HG02970 (cell line): ENCODE results near the gene LRBA.
"Not testable (repeated sequence)": the region's sequence is repeated elsewhere in the genome, so short reads cannot be mapped to it uniquely, and the experiment has no call there.

Experiments used
- ATAC-seq: cut with Tn5 transposase; IDR thresholded peaks from one replicate; pipeline ENCODE4 v1.9.1; 2021; ENCODE audit warnings: mild to moderate bottlenecking, moderate library complexity, moderate number of reproducible peaks; ENCODE audit not compliant: unreplicated experiment, low FRiP score

Gene LRBA

DNA sequence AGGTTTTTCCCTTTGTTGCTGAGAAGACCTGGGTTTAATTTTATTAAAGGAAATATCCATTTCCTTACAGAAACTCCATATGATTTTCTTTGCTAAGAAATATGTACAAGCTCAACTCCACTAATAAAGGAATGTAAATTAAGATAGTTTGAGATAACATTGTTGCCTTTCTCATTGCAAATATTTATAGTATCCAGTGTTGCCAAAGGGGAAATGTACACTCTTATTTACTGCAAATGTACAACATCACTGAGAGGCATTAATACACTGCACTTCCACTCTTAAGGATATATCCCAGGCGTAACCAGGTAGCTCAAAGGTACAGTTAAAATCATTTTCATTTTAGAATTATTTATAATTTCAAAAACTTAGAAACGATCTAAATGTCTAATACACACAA lies 7.5 kb upstream of the LRBA start:
- no peak for ATAC-seq

- no peak for ATAC-seq
These were observed 6.7 kb upstream of the LRBA start for GRCh38 chr4:151021637-151022334.

DNA sequence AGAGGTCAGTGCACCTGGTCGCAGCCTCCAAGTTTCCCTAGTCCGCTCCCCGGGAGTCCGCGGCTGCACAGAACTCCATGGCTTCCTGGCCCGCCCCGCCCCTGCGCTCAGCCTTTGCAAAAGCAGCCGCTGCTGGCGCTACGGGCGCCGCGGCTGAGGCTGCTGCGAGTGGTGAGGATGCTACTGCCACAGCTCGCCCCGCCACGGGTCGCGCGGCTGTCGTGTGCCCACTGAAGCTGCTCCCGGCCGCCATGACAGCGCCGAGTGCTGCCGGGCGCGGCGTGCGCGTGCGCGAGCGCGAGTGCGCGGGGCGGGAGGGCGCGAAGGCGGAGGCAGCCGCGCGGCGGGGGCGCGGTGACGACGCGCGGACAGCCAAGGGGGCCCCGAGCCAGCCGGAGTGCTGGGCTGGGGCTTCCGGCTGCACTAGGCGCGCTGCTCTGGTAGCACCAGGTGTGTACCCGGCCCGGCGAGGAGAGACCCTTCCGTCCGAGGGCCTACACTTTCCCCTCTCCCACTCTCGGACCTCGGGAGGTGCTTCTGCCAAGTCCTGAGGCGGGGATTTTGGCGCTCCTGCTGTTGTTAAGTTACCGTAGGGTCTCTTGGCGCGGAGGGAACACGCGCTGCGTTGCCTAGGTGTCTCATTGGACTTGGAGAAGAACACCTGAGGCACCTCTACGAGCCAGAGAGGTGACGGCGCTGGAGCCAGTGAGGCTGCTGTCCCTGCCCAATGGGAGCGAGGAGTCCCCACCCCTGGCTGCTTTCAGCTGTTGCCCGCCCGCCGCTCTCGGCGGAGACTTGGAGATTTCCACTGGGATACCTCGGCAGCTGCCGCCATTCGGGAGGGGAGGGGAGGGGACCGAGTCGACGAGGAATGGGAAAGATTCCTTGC lies 619 bp upstream of the LRBA start:
- ATAC-seq, result peak; percentile 82

DNA sequence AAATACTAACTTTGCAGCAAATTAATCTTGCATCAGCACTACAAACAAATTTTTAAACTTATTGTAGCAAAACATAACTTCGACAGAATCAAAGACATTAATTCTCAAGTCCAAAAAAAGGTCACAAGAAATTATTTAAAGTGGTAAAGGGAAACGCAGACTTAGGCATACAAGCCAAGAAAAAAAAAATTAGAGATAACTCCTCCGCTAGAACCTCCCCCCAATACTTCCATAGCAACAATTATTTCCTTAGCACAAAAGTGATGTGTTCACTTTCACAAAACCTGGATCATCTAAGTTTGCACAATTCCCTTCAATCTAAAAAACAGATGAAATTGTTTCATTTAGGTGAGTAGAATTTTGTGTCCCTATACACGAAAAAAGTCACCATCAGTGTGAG lies 1.1 kb downstream of the LRBA start:
- ATAC-seq, result no peak

DNA sequence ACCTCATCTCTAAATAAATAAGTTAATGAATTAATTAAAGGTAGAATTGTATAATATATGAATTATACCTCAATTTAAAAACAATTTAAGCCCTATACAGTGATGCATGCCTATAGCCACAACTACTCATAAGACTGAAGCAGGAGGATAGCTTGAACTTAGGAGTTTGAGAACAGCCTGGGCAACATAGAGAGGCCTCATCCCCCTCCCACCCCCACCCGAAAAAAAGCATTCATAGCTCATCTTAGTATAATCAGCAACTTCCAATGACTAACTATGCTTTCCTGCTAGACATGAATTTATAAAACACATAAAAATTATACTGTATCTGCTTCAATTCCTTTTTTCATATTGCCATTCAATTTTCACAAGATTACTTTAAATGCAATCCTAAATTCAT lies 1.6 kb downstream of the LRBA start:
- ATAC-seq, result no peak

DNA sequence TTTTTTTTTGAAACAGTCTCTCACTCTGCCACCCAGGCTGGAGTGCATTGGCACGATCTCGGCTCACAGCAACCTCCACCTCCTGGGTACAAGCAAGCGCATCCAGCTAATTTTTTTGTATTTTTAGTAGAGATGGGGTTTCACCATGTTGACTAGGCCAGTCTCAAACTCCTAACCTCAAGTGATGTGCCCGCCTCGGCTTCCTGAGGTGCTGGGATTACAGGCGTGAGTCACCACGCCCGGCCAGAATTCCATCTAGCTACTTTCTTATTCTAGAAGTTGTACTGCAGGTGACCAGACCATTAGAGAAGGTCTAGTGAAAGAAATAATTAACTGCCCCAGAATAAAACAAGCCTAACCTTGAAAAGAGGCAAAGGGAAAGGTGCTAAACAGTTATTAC lies 2.3 kb downstream of the LRBA start:
- no peak for ATAC-seq

GRCh38 chr4:151012376-151012775 lies 2.7 kb downstream of the LRBA start:
- no peak for ATAC-seq

- ATAC-seq, result no peak
These were observed 10.9 kb downstream of the LRBA start for GRCh38 chr4:151004222-151004621.

DNA sequence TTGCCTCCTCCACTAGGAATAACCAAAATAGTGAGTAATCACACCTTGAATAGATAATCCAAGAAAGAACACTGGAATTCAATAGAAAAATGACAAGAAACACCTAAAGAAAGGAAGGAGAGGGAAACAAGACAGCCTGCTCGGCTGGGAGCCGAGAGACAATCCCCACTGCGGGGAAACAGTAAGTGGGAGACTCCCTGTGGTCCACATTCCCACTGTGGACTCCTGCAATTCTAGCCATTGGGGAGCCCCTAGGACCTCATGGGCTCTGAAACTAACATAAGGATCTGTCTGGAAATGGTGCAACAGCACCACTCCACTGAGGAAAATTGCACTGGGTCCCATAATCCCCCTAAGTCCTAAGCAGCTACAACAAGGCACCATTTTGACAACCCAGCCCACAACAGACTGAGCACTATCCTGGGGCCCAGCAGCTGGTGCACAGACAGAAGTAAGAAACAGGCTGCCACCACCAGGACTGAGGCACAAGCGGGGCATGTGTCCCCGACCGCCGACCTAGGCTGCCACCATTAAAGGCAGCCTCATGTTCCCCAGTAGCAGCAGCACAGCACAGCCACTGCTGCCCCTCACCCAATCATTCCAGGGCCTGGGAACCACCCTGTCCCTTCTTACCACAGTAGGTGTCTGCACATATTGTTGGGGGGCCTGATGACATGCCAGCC lies 14.2 kb downstream of the LRBA start:
- ATAC-seq, result no peak

- ATAC-seq, result no peak
These were observed 16.0 kb downstream of the LRBA start for GRCh38 chr4:150999086-150999485.

DNA sequence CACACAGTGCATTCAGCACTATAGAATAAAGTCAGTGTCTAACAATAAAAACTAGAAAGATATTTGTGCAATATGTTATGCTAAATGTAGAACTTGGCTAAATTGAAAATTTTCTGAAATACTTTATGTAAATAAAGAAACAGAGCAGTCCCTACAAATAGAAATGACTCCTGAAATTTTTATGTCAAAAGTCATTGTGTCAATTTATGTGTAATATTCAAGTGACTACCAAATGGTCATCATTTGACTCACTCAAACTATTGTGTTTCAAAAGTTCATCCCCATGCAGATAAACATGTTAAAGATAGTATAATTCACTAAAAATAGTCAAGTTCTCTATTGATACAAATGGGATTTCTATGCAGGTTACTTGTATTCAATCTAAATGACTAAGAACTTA lies 17.9 kb downstream of the LRBA start:
- ATAC-seq, result no peak

- ATAC-seq, result no peak
These were observed 20.4 kb downstream of the LRBA start for GRCh38 chr4:150994721-150995120.

DNA sequence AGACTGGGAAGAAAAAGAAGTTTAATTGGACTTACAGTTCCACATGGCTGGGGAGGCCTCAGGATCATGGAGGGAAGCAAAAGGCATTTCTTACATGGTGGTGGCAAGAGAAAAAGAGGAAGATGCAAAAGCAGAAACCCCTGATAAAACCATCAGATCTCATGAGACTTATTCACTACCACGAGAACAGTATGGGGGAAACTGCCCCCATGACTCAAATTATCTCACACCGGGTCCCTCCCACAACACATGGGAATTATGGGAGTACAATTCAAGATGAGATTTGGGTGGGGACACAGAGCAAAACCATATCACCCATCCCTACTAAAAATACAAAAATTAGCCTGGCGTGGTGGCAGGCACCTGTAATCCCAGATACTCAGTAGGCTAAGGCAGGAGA lies 21.5 kb downstream of the LRBA start:
- not testable (repeated sequence) for ATAC-seq

DNA sequence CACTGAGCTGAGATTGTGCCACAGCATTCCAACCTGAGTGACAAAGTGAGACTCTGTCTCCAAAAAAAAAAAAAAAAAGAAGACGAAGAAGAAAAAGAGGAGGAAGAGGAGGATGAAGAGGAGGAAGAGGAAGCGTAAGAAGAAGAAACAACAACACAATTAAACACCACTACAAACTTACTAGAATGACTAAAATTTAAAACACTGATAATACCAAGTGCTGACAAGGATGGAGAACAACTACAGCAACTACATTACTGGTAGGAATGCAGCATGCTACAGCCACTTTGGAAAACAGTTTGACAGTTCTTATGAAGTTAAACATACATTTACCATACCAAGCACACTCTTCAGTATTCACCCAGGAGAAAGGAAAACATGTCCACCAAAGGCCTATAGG lies 24.1 kb downstream of the LRBA start:
- no peak for ATAC-seq

- ATAC-seq, result no peak
These were observed 24.8 kb downstream of the LRBA start for GRCh38 chr4:150990250-150990649.

GRCh38 chr4:150988238-150988637 lies 26.8 kb downstream of the LRBA start:
- ATAC-seq, result no peak

DNA sequence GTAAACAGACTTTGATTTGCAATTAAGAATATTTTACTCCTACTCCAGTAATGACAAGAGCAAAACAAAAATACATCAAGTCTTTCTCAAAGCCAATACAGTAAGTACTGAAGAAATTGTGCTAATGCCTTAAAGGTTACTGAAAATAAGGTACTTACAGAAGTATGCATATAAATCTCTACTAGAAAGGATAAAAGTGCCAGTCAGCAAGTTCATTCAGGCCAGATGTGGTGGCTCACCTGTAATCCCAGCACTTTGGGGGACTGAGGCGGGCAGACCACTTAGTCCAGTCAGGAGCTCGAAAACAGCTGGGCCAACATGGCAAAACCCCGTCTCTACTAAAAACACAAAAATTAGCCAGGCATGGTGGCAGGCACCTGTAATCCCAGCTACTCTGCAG lies 27.9 kb downstream of the LRBA start:
- no peak for ATAC-seq

GRCh38 chr4:150986085-150986484 lies 29.0 kb downstream of the LRBA start:
- ATAC-seq, result no peak

GRCh38 chr4:150983851-150984250 lies 31.2 kb downstream of the LRBA start:
- no peak for ATAC-seq

- ATAC-seq, result no peak
These were observed 32.4 kb downstream of the LRBA start for GRCh38 chr4:150982557-150983233.
